NCI-H146 treated with DMSO at 0.1 percent for 48 hours (cell line): ENCODE data around the gene ZNF320.
A peak's percentile ranks its signal among the peaks of the same experiment; 100 is the strongest.
"Not testable (repeated sequence)": the region's sequence is repeated elsewhere in the genome, so short reads cannot be mapped to it uniquely, and the experiment has no call there.

Experiments used
- DNase-seq: peaks from one replicate; lab custom pipeline; 2025; ENCODE audit not compliant: unreplicated experiment; lab: John Stamatoyannopoulos, UW

Gene ZNF320

GRCh38 chr19:52922841-52923777, 25.7 kb upstream of the ZNF320 start, which contains the start of gene ZNF888:
TSS of gene ZNF888 (minus strand) at chr19:52923428. CDS start at chr19:52917873, 5,555 bp downstream.
- DNase-seq, result peak; percentile 81

DNA sequence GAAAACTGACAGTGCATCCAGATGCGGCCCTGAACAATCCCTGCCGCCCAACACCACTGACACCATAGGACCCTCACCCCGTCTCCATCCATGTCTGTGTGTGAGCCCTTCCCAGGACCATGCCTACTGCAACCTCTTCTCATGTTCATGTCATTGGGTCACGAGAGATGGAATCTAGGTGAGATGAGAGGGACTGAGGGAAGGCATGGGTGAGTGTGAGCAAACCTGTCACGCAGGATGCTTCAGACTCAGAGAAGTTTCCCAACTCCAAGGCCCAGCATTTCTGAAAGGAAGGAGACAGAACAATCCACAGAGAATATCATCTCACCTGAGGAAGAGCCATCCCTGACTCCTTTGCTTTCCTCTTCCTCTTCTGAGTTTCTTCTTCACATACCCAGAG, 20.1 kb upstream of the ZNF320 start:
- DNase-seq, result no peak

GRCh38 chr19:52910648-52911047, 13.2 kb upstream of the ZNF320 start:
- DNase-seq, result no peak

DNA sequence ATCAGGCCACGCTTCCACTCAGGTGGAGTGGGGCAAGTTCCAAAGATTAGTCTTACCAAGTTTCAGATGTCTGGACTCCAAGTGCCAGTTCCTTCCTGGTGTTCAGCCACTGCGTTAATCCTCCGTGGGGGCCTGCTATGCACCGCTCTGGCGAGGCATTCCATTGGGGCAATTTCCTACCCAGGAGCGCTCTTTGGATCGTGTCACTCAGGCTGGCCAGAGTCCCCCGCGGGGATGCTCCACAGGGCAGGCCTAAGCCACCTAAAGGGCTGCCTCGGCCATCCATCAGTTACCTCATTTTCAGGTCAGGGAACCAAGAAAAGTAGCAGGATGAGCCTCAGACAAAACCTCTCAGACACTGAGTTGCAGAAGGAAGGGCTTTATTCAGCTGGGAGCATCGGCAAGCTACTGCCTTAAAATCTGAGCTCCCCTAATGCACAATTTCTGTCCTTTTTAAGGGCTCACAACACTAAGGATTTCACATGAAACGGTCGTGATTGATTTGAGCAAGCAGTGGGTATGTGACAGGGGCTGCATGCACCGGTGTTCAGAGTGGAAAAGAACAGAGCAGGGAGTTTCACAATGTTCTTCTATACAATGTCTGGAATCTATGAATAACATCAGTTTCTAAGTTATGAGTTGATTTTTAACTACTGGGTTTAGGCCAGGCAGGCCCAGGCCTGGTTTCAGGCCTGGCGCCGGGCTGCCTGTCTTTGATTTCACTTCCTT, 6.8 kb upstream of the ZNF320 start:
- DNase-seq, result not testable (repeated sequence)

DNA sequence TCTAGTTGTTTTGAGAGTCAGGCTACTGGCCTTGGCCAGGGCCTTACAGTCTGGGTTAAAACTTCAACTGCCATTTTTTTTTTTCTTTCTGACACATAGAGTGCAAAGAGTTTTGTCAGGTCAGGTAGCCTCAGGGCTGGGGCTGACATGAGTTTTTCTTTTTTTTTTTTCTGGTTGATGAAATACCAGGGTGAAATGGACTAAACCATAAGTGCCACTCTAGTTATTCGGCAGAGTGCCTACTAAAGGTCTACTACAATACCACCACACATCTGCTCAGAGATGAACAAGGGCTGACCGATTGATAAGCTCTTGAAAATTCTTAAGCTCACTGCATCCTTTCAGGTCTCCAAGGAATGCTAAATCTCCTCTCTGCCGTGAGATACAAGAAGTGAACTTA, 4.4 kb upstream of the ZNF320 start:
- no peak for DNase-seq

DNA sequence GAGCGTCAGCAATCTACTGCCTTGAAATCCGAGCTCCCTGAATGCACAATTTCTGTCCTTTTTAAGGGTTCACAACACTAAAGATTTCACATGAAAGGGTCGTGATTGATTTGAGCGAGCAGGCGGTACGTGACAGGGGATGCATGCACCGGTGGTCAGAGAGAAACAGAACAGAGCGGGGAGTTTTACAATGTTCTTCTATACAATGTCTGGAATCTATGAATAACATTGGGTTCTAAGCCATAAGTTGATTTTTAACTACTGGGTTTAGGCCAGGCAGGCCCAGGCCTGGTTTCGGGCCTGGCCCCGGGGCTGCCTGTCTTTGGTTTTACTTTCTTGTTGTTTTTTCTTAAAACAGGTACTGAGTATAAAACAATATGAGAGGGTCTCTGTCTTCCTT, 1.2 kb upstream of the ZNF320 start:
- not testable (repeated sequence) for DNase-seq

DNA sequence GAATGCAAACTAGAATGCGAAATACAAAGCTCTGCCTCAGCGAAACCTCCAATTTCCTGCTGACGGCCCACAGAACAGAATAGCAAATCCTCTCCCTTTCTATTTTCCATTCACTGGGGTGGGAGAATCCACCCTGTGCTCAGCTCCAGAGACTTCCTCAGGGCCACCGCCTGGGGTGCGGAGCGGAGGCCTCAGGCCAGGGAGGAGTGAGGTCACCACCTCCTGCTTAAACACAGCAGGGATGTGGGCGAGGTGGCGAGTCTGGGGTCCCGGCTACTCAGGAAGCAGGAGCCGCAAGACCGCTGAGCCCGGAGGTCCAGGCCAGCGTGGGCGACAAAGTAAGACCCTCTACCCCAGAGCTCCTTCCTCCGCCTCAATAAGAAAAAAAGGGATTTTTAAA, 666 bp upstream of the ZNF320 start:
- DNase-seq, result no peak

DNA sequence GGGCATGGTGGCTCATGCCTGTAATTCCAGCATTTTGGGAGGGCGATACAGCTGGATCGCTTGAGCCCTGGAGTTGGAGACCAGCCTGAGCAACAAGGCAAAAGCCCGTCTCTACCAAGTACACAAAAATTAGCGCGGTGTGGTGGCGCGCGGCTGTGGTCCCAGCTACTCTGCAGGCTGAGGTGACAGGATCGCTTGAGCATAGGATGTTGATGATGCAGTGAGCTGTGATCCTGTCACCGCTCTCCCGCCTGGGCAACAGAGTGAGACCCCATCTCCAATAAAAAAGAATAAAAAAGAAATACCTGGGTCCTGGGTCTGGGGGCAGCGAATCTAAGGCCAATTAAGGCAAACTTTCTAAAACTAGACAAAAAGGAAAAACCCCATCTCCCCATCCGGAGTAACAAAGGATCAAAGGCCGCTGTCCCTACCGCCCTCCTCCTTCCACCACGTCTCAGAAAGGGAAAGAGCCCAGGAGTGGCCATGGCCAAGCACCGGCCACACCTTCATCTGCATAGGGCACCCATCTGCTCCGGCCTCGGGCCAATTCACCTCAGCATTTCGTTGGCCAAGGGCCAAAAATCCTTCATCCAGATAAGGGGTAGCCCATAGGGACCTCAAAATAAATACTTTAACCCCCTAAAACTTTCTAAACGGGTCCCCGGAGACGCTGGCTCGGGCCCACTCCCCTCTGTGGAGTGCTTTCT, 851 bp downstream of the ZNF320 start:
- peak; percentile 45 for DNase-seq

GRCh38 chr19:52891336-52891735, 6.1 kb downstream of the ZNF320 start:
- DNase-seq, result no peak

- DNase-seq, result no peak
These were observed 7.5 kb downstream of the ZNF320 start for GRCh38 chr19:52889931-52890330.

GRCh38 chr19:52889076-52889475, 8.4 kb downstream of the ZNF320 start:
- DNase-seq, result no peak

DNA sequence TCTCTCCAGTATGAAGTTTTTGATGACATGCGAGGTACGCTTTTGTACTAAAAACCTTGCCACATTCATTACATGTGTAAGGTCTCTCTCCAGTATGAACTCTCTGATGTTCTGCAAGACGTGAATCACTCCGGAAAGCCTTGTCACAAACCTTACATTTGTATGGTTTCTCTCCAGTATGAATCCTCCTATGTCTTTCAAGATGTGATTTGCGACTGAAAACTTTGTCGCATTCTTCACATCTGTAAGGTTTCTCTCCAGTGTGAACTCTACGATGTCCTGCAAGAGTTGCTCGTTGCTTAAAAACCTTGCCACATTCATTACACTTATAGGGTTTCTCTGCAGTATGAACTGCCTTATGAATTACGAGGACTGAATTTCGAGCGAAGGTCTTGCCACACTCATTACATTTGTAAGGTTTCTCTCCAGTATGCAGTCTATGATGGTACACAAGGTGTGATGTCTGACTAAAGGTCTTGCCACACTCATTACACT, 16.5 kb downstream of the ZNF320 start:
- no peak for DNase-seq

- not testable (repeated sequence) for DNase-seq
These were observed 24.4 kb downstream of the ZNF320 start for GRCh38 chr19:52872996-52873395.

- no peak for DNase-seq
These were observed 26.0 kb downstream of the ZNF320 start for GRCh38 chr19:52871466-52871865.

DNA sequence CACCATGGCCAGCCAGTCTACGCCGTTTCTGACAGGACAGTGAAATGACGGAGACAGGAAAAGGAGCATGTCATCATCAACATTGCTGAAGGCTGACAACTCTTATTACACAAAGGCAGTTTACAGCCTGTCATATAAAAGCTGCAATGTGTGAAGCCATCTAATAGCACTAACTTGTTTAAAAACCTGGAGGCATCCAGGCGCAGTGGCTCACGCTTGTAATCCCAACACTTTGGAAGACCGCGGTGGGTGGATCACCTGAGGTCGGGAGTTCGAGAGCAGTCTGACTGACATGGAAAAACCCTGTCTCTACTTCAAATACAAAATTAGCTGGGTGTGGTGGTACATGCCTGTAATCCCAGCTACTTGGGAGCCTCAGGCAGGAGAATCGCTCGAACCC, 29.4 kb downstream of the ZNF320 start:
- DNase-seq, result not testable (repeated sequence)

- peak; percentile 60 for DNase-seq
These were observed 39.9 kb downstream of the ZNF320 start, which contains the start of gene ZNF468 for GRCh38 chr19:52857378-52858191. TSS of gene ZNF468 (minus strand) at chr19:52857619. CDS start at chr19:52854272, 3,347 bp downstream.

GRCh38 chr19:52856540-52857377, 40.7 kb downstream of the ZNF320 start:
- DNase-seq, result not testable (repeated sequence)
